ENCODE measurements around the gene GLI3. TPM values are rescaled to one million over a fixed set of nuclear protein-coding genes. Genes with fewer than 3 reads are reported as not detected.
A peak's percentile ranks its signal among the peaks of the same experiment; 100 is the strongest.

Gene GLI3

GRCh38 chr7:41922373-41922772 lies 314.6 kb downstream of the GLI3 start:
- Histone ChIP-seq H3K4me2 (ENCODE audit: low read length) (no peak overlapping the region), H3K9ac (ENCODE audit: low read depth, low read length) (no peak overlapping the region), H3K27me3 (ENCODE audit: control insufficient read depth, insufficient read depth, low read length) (no peaks in the 10 kb centered on the region), H3K9me3 (replicated peaks; ENCODE audit: low read length) (no peaks in the 10 kb centered on the region), H3K4me3 (ENCODE audit: low read length) (no peak overlapping the region), H3K4me1 (ENCODE audit: control insufficient read depth, insufficient read depth, low read length) (peaks cover 24% of the 10 kb centered on the region), H3K36me3 (ENCODE audit: insufficient read depth, low read length) (no peaks in the 10 kb centered on the region)

DNA sequence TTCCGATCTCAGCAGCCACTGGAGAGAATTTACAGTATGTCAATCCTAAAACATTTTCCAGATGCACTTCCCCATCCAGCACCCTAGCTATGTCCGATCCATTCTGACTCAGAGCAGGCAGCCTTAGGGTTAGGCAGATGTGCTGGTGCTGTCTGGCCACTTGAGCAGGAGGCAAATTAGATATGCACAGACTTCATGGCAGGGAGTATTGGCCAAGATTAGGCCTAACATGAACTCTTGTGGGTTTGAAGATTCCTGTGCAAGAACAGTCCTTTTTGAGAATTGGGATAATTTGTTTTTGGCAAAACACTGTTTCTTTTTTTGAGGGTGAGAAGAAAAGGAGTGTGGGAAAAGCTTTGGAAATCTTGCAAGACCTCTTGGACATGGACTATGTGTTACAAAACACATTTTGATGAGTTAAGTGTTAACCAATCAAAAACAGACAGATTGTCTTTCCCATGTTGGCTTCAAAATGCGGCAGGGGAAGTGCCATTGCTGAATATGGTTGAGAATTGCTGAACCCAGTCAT lies 315.5 kb downstream of the GLI3 start:
- H3K4me3 ChIP-seq (ENCODE audit: low read length) = no peak overlapping the region

DNA sequence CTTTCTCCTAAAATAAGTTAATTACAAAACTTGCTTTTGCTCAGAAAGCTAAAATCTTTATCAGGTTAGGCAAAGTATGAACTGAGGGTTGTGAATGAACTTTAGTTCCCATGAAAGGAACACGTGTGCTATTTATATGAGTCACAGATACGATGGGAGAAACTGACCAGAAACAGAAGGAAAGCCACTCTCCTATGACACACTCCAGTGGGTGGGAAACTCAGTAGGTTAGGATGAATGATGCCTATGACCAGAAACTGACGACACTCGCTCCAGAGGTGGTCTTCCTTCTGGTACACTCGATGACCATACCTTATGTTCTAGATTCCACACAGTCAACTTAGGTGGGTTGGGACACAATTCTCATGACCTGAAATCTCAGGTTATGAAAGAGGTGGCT lies 318.4 kb downstream of the GLI3 start:
- Histone ChIP-seq H3K4me2 (ENCODE audit: low read length) (no peak overlapping the region), H3K9ac (ENCODE audit: low read depth, low read length) (no peak overlapping the region), H3K9me3 (replicated peaks; ENCODE audit: low read length) (no peaks in the 10 kb centered on the region), H3K4me3 (ENCODE audit: low read length) (no peak overlapping the region), H3K4me1 (ENCODE audit: control insufficient read depth, insufficient read depth, low read length) (peaks cover 48% of the 10 kb centered on the region), H3K27me3 (ENCODE audit: control insufficient read depth, insufficient read depth, low read length) (no peaks in the 10 kb centered on the region), H3K36me3 (ENCODE audit: insufficient read depth, low read length) (no peaks in the 10 kb centered on the region)

More for the DNA sequence above, 315.5 kb downstream of the GLI3 start:
- H3K4me1 ChIP-seq (ENCODE audit: control insufficient read depth, insufficient read depth, low read length) = peaks cover 30% of the 10 kb centered on the region
- H3K4me2 ChIP-seq (ENCODE audit: low read length) = no peak overlapping the region
- no peaks in the 10 kb centered on the region for H3K9me3 ChIP-seq (replicated peaks; ENCODE audit: low read length)
- no peaks in the 10 kb centered on the region for H3K36me3 ChIP-seq (ENCODE audit: insufficient read depth, low read length)
- H3K9ac ChIP-seq (ENCODE audit: low read depth, low read length) = no peak overlapping the region
- H3K27me3 ChIP-seq (ENCODE audit: control insufficient read depth, insufficient read depth, low read length) = no peaks in the 10 kb centered on the region

DNA sequence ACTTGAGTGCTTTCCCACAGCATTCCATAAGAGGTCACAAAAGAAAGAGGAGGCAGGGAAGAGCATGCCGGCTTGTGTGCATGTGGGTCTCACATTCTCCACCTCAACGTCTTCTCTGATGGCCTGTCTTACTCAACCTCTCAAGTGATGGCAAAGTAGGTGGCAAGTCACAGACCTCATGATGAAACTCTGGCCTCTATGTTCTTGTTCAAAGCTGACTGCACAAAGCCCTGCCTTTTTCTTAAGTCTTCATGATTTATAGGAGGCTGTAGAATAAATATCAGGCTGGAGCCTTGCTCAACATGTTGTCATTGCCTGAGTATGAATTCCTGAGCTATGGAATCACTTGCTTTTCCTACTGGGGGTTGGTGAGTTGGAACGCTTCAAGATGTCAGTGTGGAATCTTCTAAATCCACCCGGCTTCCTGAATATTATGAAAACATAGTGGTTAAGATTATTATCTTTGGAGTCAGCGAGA lies 320.5 kb downstream of the GLI3 start:
- no peaks in the 10 kb centered on the region for H3K27me3 ChIP-seq (ENCODE audit: control insufficient read depth, insufficient read depth, low read length)
- H3K9ac ChIP-seq (ENCODE audit: low read depth, low read length) = peak overlapping the region; percentile 64
- peaks cover 64% of the 10 kb centered on the region for H3K4me1 ChIP-seq (ENCODE audit: control insufficient read depth, insufficient read depth, low read length)
- H3K9me3 ChIP-seq (replicated peaks; ENCODE audit: low read length) = no peaks in the 10 kb centered on the region
- H3K4me2 ChIP-seq (ENCODE audit: low read length) = peak overlapping the region; percentile 59
- no peaks in the 10 kb centered on the region for H3K36me3 ChIP-seq (ENCODE audit: insufficient read depth, low read length)
- peak overlapping the region; percentile 46 for H3K4me3 ChIP-seq (ENCODE audit: low read length)

- H3K4me1 ChIP-seq (ENCODE audit: control insufficient read depth, insufficient read depth, low read length) = peaks cover 63% of the 10 kb centered on the region
- H3K4me3 ChIP-seq (ENCODE audit: low read length) = no peak overlapping the region
- no peaks in the 10 kb centered on the region for H3K9me3 ChIP-seq (replicated peaks; ENCODE audit: low read length)
- H3K9ac ChIP-seq (ENCODE audit: low read depth, low read length) = peak overlapping the region; percentile 64
- no peaks in the 10 kb centered on the region for H3K36me3 ChIP-seq (ENCODE audit: insufficient read depth, low read length)
- H3K4me2 ChIP-seq (ENCODE audit: low read length) = peak overlapping the region; percentile 59
- no peaks in the 10 kb centered on the region for H3K27me3 ChIP-seq (ENCODE audit: control insufficient read depth, insufficient read depth, low read length)
These were observed 321.1 kb downstream of the GLI3 start for GRCh38 chr7:41915871-41916270.

DNA sequence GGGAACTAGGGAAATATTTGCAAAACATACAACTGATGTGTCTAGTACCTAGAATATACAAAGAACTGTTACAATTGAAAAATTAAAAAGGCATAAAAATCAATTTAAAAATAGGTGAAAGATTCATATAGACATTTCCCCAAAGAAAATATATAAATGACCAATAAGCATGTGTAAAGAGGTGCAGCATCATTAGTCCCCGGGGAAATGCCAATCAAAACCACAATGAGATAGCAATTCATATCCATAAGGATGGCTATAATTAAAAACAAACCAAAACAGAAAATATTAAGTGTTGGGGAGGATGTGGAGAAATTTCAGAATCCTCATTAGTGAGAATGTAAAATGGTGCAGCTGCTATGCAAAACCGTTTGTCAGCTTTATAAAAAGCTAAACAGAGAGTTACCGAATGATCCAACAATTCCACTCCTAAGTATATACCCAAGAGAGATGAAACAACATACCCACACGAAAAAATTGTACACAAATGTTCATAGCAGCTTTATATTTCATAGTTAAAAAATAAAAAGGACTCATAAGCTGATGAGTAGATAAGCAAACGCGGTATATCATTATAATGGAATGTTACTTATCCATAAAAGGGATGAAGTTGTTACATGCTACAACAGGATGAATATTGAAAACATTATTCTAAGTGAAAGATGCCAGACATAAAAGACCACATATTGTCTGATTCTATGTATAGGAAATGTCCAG lies 324.0 kb downstream of the GLI3 start:
- no peak overlapping the region for H3K4me2 ChIP-seq (ENCODE audit: low read length)
- no peaks in the 10 kb centered on the region for H3K36me3 ChIP-seq (ENCODE audit: insufficient read depth, low read length)
- H3K9me3 ChIP-seq (replicated peaks; ENCODE audit: low read length) = no peaks in the 10 kb centered on the region
- H3K4me3 ChIP-seq (ENCODE audit: low read length) = no peak overlapping the region
- no peak overlapping the region for H3K9ac ChIP-seq (ENCODE audit: low read depth, low read length)
- H3K4me1 ChIP-seq (ENCODE audit: control insufficient read depth, insufficient read depth, low read length) = peaks cover 52% of the 10 kb centered on the region
- no peaks in the 10 kb centered on the region for H3K27me3 ChIP-seq (ENCODE audit: control insufficient read depth, insufficient read depth, low read length)

- Histone ChIP-seq H3K9ac (ENCODE audit: low read depth, low read length) (peak overlapping the region; percentile 39), H3K36me3 (ENCODE audit: insufficient read depth, low read length) (no peaks in the 10 kb centered on the region), H3K27me3 (ENCODE audit: control insufficient read depth, insufficient read depth, low read length) (no peaks in the 10 kb centered on the region), H3K4me1 (ENCODE audit: control insufficient read depth, insufficient read depth, low read length) (peaks cover 49% of the 10 kb centered on the region), H3K4me2 (ENCODE audit: low read length) (no peak overlapping the region), H3K4me3 (ENCODE audit: low read length) (no peak overlapping the region), H3K9me3 (replicated peaks; ENCODE audit: low read length) (no peaks in the 10 kb centered on the region)
These were observed 324.6 kb downstream of the GLI3 start for GRCh38 chr7:41912426-41912825.

DNA sequence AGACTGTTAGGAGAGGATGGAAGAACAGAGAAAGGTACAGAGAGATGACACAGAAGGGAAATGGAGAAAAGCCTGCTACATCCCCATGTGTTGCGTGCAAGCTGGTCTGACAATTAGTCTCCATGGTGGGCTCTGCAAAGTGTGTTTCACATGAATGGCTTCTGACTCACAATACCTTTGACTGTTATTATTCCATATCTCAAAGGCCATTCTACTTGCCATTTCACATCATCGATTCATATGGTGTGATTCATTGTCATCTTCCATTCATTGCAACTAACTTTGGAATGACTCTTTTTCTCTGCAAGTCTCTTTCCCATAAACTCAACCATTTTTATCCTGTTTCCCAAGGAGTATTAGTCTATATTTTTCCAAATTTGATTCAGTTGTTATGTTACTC lies 325.2 kb downstream of the GLI3 start:
- Histone ChIP-seq H3K27me3 (ENCODE audit: control insufficient read depth, insufficient read depth, low read length) (no peaks in the 10 kb centered on the region), H3K4me2 (ENCODE audit: low read length) (no peak overlapping the region), H3K4me1 (ENCODE audit: control insufficient read depth, insufficient read depth, low read length) (peaks cover 45% of the 10 kb centered on the region), H3K9ac (ENCODE audit: low read depth, low read length) (peak overlapping the region; percentile 39), H3K9me3 (replicated peaks; ENCODE audit: low read length) (no peaks in the 10 kb centered on the region), H3K4me3 (ENCODE audit: low read length) (no peak overlapping the region), H3K36me3 (ENCODE audit: insufficient read depth, low read length) (no peaks in the 10 kb centered on the region)

Small RNAs within 50 kb of the gene (small RNA-seq; reads per million reads assigned to genes)
- gene HMGN2P30 = not detected
